GM18519 (cell line): Measurements from ENCODE around the gene CHAT.

Source experiments
- ATAC-seq: cut with Tn5 transposase; IDR thresholded peaks from one replicate; pipeline ENCODE4 v1.9.1; 2021; ENCODE audit warnings: mild to moderate bottlenecking, moderate library complexity; ENCODE audit not compliant: unreplicated experiment, low FRiP score

CHAT gene

DNA sequence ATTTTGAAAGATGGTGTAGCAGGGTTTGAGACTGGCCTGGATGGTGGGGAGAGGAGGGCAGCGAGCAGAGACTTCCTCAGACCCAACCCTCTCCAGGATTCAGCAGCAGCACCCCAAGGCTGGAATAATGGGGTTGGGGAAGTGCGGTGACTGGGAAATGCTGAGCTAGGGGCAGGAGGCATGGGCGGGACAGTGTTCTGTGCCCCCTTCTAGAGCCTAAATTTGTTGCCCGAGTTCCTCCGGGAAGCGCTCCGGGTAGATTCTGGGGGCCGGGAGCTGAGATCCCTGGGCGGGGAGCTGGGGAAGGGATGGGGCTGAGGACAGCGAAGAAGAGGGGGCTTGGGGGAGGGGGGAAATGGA lies at the start of gene CHAT:
CHAT (plus strand) TSS at position 156 of the 360 bp plus-strand sequence; CDS start at position 309, 153 bp downstream.
- no peak for ATAC-seq

GRCh38 chr10:49564461-49565009 lies 49.3 kb upstream of the CHAT start:
- ATAC-seq: no peak

GRCh38 chr10:49567810-49568209 lies 46.0 kb upstream of the CHAT start:
- no peak for ATAC-seq

GRCh38 chr10:49568235-49568634 lies 45.6 kb upstream of the CHAT start:
- peak; percentile 67 for ATAC-seq

DNA sequence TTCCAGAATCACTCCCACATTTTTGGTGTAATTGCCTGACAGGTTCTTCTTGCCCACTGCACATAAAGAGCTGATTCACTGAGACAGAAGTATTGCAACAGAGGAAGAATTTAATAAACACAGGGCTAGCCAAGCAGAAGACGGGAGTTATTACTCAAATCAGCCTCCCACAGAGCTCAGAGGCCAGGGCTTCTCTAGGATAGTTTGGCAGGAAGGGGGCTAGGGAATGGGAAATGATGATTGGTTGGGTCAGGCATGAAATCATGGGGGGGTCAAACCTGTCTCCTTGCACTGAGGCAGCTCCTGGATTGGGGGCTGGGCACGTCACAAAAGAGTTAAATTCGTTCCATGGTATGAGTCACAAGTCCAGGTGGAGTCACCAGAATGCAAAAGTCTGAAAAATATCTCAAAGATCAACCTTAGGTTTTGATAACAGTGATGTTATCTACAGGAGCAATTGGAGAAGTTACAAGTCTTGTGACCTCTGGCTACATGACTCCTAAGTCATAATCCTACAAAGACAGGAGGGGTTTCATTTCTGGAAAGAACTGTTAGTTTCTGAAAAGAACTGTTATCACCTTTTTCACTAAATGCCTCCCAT lies 44.7 kb upstream of the CHAT start:
- ATAC-seq: no peak

DNA sequence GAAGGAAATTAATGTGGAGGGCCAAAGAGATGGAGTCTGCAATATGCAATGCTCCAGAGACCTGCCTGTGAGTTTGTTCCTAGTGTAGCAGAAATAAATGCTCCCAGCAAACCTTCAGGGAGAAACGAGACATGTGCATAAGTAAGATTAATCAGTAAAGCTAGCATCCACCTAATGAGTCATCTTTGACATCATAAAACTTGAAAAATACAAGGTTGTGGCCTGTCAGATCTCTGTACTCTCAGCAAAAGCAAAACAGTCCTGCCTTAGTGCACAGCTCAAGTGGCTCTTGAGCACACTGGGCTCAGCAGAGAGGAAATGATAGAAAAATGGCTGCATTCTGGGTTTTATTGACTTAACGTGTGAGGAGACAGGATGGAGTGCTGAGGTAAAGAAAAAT lies 42.4 kb upstream of the CHAT start:
- no peak for ATAC-seq

DNA sequence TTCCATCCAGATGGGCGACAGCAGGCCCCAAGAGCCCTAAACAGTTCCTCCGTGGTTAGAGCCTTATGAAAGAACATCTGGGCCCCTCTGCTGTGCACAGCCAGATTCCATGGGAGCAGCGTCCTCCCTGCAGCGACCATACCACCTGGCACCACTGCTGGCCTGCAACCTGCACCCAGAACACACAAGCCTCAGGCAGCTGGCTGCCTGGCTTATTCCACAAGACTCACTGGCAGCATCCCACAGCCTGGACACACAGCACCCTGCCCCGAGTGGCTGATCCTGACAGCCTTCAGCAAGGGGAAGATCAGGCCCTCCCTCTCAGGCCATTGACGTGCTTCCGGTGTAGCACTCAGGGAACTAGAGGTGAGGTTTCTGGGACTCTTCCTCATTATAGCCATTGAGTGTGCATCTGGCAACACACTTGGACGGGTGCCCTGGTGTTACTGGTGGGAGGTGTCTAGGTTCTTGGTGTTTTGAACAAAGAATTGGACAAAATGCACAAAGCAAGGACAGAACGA lies 41.2 kb upstream of the CHAT start:
- no peak for ATAC-seq

- ATAC-seq: no peak
Measured at GRCh38 chr10:49575489-49576072, 38.3 kb upstream of the CHAT start.

- no peak for ATAC-seq
Measured at GRCh38 chr10:49577182-49577925, 36.5 kb upstream of the CHAT start.

DNA sequence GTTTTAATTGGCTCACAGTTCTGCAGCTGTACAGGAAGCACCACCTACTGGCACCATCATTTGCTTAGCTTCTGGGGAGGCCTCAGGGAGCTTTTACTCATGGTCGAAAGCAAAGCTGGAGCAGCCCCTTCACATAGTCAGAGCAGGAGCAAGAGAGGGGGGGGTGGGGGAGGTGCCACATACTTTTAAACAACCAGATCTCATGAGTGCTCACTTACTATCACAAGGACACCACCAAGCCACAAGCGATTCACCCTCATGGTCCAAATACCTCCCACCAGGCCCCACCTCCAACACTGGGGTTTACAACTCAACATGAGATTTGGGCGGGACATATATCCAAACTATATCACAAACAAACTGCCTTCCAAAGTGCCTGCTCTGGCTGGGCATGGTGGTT lies 35.4 kb upstream of the CHAT start:
- no peak for ATAC-seq

GRCh38 chr10:49579621-49580020 lies 34.2 kb upstream of the CHAT start:
- no peak for ATAC-seq

DNA sequence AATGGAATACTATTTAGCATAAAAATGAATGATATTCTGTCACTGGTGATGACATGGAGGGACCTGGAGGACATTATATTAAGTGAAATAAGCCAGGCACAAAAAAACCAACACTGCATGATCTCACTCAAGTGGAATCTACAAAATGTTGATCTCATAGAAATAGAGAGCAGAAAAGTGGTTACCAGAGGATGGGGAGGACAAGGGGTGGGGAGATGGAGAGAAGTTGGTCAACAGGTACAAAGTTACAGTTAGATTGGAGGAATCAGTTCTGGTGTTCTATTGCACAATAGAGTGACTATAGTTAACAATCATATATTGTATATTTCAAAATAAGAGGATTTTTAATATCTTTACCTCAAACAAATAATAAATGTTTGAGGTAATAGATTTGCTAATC lies 28.4 kb upstream of the CHAT start:
- ATAC-seq: no peak

DNA sequence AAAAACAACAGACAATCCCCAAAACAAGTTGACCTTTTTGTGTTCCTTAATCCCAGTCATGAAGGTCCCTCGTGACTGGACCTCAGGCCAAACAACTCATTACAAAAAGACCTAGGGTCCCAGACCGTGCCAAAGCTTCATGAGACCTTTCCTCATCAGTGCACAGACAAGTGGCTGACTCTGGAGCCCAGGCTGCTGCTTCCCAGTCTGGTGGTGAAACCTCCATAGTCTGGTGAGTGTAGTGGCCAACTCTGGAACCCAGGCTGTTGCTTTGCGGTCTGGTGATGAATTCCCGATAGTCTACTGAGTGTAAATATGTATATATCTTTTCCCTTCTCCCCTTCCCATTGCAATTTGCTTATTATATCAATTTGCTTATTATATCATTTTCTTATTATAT lies 25.9 kb upstream of the CHAT start:
- ATAC-seq: no peak

GRCh38 chr10:49592726-49593563 lies 20.9 kb upstream of the CHAT start:
- ATAC-seq: peak; percentile 58

DNA sequence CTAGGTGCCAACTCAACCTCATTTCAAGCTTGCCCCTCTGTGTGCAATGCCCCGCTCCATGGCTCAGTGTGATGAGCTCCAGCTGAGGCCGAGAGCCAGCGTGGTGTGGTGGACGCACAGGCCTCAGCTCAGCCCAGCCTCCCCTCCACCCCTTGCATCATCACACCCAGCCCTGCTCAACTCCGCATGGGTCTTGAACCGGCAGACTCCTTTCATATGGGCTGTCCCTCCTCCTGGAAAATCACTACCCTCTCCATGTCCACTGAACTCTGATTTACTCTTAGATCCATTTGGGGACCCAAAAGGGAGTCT lies 20.3 kb upstream of the CHAT start:
- no peak for ATAC-seq

- no peak for ATAC-seq
Measured at GRCh38 chr10:49593998-49594397, 19.8 kb upstream of the CHAT start.

GRCh38 chr10:49594594-49594993 lies 19.2 kb upstream of the CHAT start:
- ATAC-seq: no peak

- ATAC-seq: no peak
Measured at GRCh38 chr10:49595003-49595712, 18.7 kb upstream of the CHAT start.

DNA sequence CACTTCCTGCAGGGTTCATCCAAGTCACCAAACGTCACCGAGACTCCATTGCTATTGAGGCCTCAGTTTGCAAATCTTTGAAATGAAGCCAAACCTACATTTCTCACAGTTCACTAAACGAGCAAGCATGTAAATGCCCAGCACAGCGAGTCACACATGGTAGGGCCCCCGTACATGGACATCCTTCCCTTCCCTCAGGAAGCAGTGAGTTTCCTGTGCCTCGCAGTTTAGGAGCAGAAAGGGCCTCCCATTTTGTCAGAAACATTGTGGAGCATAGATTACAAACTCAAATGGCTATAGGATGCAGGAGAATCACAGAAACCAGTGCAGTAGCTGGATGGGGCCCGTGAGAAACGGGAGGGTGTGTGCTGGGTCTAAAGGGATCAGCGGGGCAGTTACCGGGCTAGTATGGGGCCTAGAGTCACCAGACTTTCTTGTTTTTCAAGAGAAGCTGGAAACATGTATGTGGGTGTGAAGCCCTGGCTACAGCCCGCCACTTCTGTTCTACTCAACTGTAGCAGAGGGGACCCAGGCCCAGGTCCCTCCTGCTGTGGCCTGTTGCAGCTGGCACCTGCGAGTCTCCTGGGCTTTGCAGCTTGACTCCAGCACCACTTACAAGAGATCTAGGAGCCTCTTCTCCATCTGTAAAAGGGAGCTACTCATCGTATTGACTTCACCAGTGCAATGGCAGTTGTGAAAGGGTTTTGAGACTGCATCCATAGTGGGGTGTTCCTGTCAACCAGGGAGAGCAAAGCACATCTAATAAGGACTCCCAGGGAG lies 17.9 kb upstream of the CHAT start:
- no peak for ATAC-seq

- ATAC-seq: no peak
Measured at GRCh38 chr10:49596493-49596809, 17.4 kb upstream of the CHAT start.
